Activated CD8-positive, alpha-beta memory T cell treated with anti-CD3 and anti-CD28 coated beads, Interleukin-2, amount 10 ng/mL, durations not matched to agents 7 days and 5 days (primary cell): ENCODE data around the gene STRBP. TPM values are rescaled to one million over a fixed set of nuclear protein-coding genes. Genes with fewer than 3 reads are reported as not detected.

Experiments
- ATAC-seq: fragments of 150-1000 bp; cut with Tn5 transposase; one replicate; pipeline ENCODE4 v1.10.0; 2021; ENCODE audit warnings: moderate library complexity
- CTCF ChIA-PET: fragments of 350-600 bp; sonication (Branson Sonifier 250); formaldehyde crosslinking; loops from one replicate; lab custom pipeline; 2021; ENCODE audit warnings: antibody characterized with exemption; lab: Charles Lee
- DNase-seq: peaks from one replicate; pipeline ENCODE4 v3.0.0-alpha.2; 2020
- H3K27ac Mint-ChIP-seq: one replicate; pipeline ENCODE4 v1.8.0; 2021; ENCODE audit warnings: mild to moderate bottlenecking, mixed read lengths
- H3K27me3 Mint-ChIP-seq: one replicate; pipeline ENCODE4 v1.8.0; 2021; ENCODE audit warnings: mixed read lengths
- H3K36me3 Mint-ChIP-seq: one replicate; pipeline ENCODE4 v1.8.0; 2021; ENCODE audit warnings: mild to moderate bottlenecking, mixed read lengths
- H3K4me1 Mint-ChIP-seq: one replicate; pipeline ENCODE4 v1.8.0; 2021; ENCODE audit warnings: mixed read lengths
- H3K4me3 Mint-ChIP-seq: one replicate; pipeline ENCODE4 v1.8.0; 2021; ENCODE audit warnings: mild to moderate bottlenecking, moderate library complexity, mixed read lengths
- H3K9me3 Mint-ChIP-seq: one replicate; pipeline ENCODE4 v1.8.0; 2022; ENCODE audit warnings: low read depth, mixed read lengths
- total RNA-seq, 2 experiments: library from RNA; stranded (reverse); gene quantifications; one replicate each; pipeline ENCODE4 v1.2.3, GENCODE V29; 2021

STRBP gene
- total RNA-seq, 2 experiments from 2014 or later, result 19.3 to 27.4 TPM

- Mint-ChIP-seq H3K4me3 (no peak overlapping the region), H3K9me3 (no peaks in the 10 kb centered on the region), H3K27ac (no peak overlapping the region), H3K27me3 (no peaks in the 10 kb centered on the region), H3K36me3 (peaks cover 5% of the 10 kb centered on the region), H3K4me1 (no peaks in the 10 kb centered on the region)
- DNase-seq (no peak), ATAC-seq (no peak)
- CTCF ChIA-PET, result interaction anchor here (2.3 kb wide), 1 partner anchor 245 kb away, joined by 7 read pairs; no protein-coding TSS in a partner anchor
Observed at GRCh38 chr9:123104807-123105206, 163.6 kb downstream of the STRBP start.

- DNase-seq, result no peak
- Mint-ChIP-seq H3K9me3 (no peaks in the 10 kb centered on the region), H3K4me1 (no peaks in the 10 kb centered on the region), H3K4me3 (no peak overlapping the region), H3K27ac (no peak overlapping the region), H3K27me3 (no peaks in the 10 kb centered on the region), H3K36me3 (peaks cover 6% of the 10 kb centered on the region)
- CTCF ChIA-PET, result interaction anchor here (1.2 to 3.5 kb wide), 6 partner anchors 10 to 252 kb away, joined by 3 to 20 read pairs (median 5); no protein-coding TSS in a partner anchor
- no peak for ATAC-seq
Observed at GRCh38 chr9:123102375-123103113, 165.8 kb downstream of the STRBP start.

- no peak overlapping the region for H3K4me3 Mint-ChIP-seq
- ATAC-seq, result no peak
- H3K27me3 Mint-ChIP-seq, result no peaks in the 10 kb centered on the region
- no peaks in the 10 kb centered on the region for H3K4me1 Mint-ChIP-seq
- no peak overlapping the region for H3K27ac Mint-ChIP-seq
- peaks cover 8% of the 10 kb centered on the region for H3K36me3 Mint-ChIP-seq
- no peak for DNase-seq
- CTCF ChIA-PET, result no interaction called here
- no peaks in the 10 kb centered on the region for H3K9me3 Mint-ChIP-seq
Observed at GRCh38 chr9:123099548-123099947, 168.8 kb downstream of the STRBP start.

- H3K9me3 Mint-ChIP-seq, result no peaks in the 10 kb centered on the region
- peaks cover 8% of the 10 kb centered on the region for H3K36me3 Mint-ChIP-seq
- ATAC-seq (no peak), DNase-seq (no peak)
- no peak overlapping the region for H3K4me3 Mint-ChIP-seq
- H3K27ac Mint-ChIP-seq, result no peak overlapping the region
- CTCF ChIA-PET, result no interaction called here
- H3K4me1 Mint-ChIP-seq, result no peaks in the 10 kb centered on the region
- H3K27me3 Mint-ChIP-seq, result no peaks in the 10 kb centered on the region
Observed at GRCh38 chr9:123099042-123099441, 169.3 kb downstream of the STRBP start.

GRCh38 chr9:123098096-123098459 lies 170.3 kb downstream of the STRBP start:
- CTCF ChIA-PET, result no interaction called here
- Mint-ChIP-seq H3K27ac (no peak overlapping the region), H3K36me3 (peaks cover 10% of the 10 kb centered on the region), H3K27me3 (no peaks in the 10 kb centered on the region), H3K4me3 (no peak overlapping the region), H3K9me3 (no peaks in the 10 kb centered on the region), H3K4me1 (no peaks in the 10 kb centered on the region)
- no peak for ATAC-seq
- DNase-seq, result no peak

GRCh38 chr9:123097430-123098095 lies 170.8 kb downstream of the STRBP start:
- H3K4me3 Mint-ChIP-seq, result no peak overlapping the region
- no peak overlapping the region for H3K27ac Mint-ChIP-seq
- no peaks in the 10 kb centered on the region for H3K4me1 Mint-ChIP-seq
- H3K27me3 Mint-ChIP-seq, result no peaks in the 10 kb centered on the region
- no peaks in the 10 kb centered on the region for H3K9me3 Mint-ChIP-seq
- DNase-seq (no peak), ATAC-seq (no peak)
- peaks cover 10% of the 10 kb centered on the region for H3K36me3 Mint-ChIP-seq
- CTCF ChIA-PET, result no interaction called here

GRCh38 chr9:123096987-123097386 lies 171.4 kb downstream of the STRBP start:
- Mint-ChIP-seq H3K27me3 (no peaks in the 10 kb centered on the region), H3K4me3 (no peak overlapping the region), H3K27ac (no peak overlapping the region), H3K36me3 (peaks cover 10% of the 10 kb centered on the region), H3K9me3 (no peaks in the 10 kb centered on the region), H3K4me1 (no peaks in the 10 kb centered on the region)
- ATAC-seq (no peak), DNase-seq (no peak)
- CTCF ChIA-PET, result no interaction called here

GRCh38 chr9:123093141-123093540 lies 175.2 kb downstream of the STRBP start:
- H3K27ac Mint-ChIP-seq, result no peak overlapping the region
- CTCF ChIA-PET, result interaction anchor here (1.2 to 3.2 kb wide), 5 partner anchors 9 to 256 kb away, joined by 3 to 14 read pairs (median 4); no protein-coding TSS in a partner anchor
- DNase-seq, result no peak
- peaks cover 9% of the 10 kb centered on the region for H3K36me3 Mint-ChIP-seq
- no peaks in the 10 kb centered on the region for H3K27me3 Mint-ChIP-seq
- ATAC-seq, result no peak
- H3K9me3 Mint-ChIP-seq, result no peaks in the 10 kb centered on the region
- H3K4me1 Mint-ChIP-seq, result no peaks in the 10 kb centered on the region
- H3K4me3 Mint-ChIP-seq, result no peak overlapping the region

- Mint-ChIP-seq H3K9me3 (no peaks in the 10 kb centered on the region), H3K27ac (no peak overlapping the region), H3K36me3 (peaks cover 9% of the 10 kb centered on the region), H3K4me3 (no peak overlapping the region), H3K27me3 (no peaks in the 10 kb centered on the region), H3K4me1 (no peaks in the 10 kb centered on the region)
- ATAC-seq (no peak), DNase-seq (no peak)
- CTCF ChIA-PET, result interaction anchor here (1.6 to 1.8 kb wide), 2 partner anchors 9 to 259 kb away, joined by 4 to 8 read pairs; no protein-coding TSS in a partner anchor
Observed at GRCh38 chr9:123091459-123091858, 176.9 kb downstream of the STRBP start.

GRCh38 chr9:123090956-123091355 lies 177.4 kb downstream of the STRBP start:
- DNase-seq (no peak), ATAC-seq (no peak)
- Mint-ChIP-seq H3K4me1 (peaks cover under 1% of the 10 kb centered on the region), H3K4me3 (no peak overlapping the region), H3K27ac (no peak overlapping the region), H3K9me3 (no peaks in the 10 kb centered on the region), H3K27me3 (no peaks in the 10 kb centered on the region), H3K36me3 (peaks cover 9% of the 10 kb centered on the region)
- CTCF ChIA-PET, result interaction anchor here (1.2 to 1.6 kb wide), 2 partner anchors 14 to 259 kb away, joined by 3 to 4 read pairs; no protein-coding TSS in a partner anchor

GRCh38 chr9:123090198-123090896 lies 178.0 kb downstream of the STRBP start:
- no peaks in the 10 kb centered on the region for H3K27me3 Mint-ChIP-seq
- DNase-seq (no peak), ATAC-seq (no peak)
- H3K4me3 Mint-ChIP-seq, result no peak overlapping the region
- CTCF ChIA-PET, result interaction anchor here (1.2 to 1.6 kb wide), 2 partner anchors 13 to 260 kb away, joined by 3 to 4 read pairs; no protein-coding TSS in a partner anchor
- H3K27ac Mint-ChIP-seq, result no peak overlapping the region
- H3K36me3 Mint-ChIP-seq, result peaks cover 8% of the 10 kb centered on the region
- no peaks in the 10 kb centered on the region for H3K9me3 Mint-ChIP-seq
- peaks cover 4% of the 10 kb centered on the region for H3K4me1 Mint-ChIP-seq

- Mint-ChIP-seq H3K9me3 (no peaks in the 10 kb centered on the region), H3K27ac (no peak overlapping the region), H3K4me1 (peaks cover 4% of the 10 kb centered on the region), H3K36me3 (peaks cover 9% of the 10 kb centered on the region), H3K4me3 (no peak overlapping the region), H3K27me3 (no peaks in the 10 kb centered on the region)
- DNase-seq (no peak), ATAC-seq (no peak)
- CTCF ChIA-PET, result interaction anchor here (1.2 kb wide), 1 partner anchor 13 kb away, joined by 3 read pairs; no protein-coding TSS in a partner anchor
Observed at GRCh38 chr9:123089790-123090189, 178.6 kb downstream of the STRBP start.

GRCh38 chr9:123089040-123089439 lies 179.3 kb downstream of the STRBP start:
- no peak overlapping the region for H3K27ac Mint-ChIP-seq

More at GRCh38 chr9:123089040-123089439, 179.3 kb downstream of the STRBP start:
- DNase-seq (no peak), ATAC-seq (no peak)
- no peak overlapping the region for H3K4me3 Mint-ChIP-seq
- CTCF ChIA-PET, result no interaction called here
- H3K27me3 Mint-ChIP-seq, result no peaks in the 10 kb centered on the region
- H3K4me1 Mint-ChIP-seq, result peaks cover 4% of the 10 kb centered on the region
- H3K9me3 Mint-ChIP-seq, result no peaks in the 10 kb centered on the region
- peaks cover 14% of the 10 kb centered on the region for H3K36me3 Mint-ChIP-seq
